H9 (cell line): ENCODE data around the gene CCL7. TPM values are rescaled to one million over a fixed set of nuclear protein-coding genes. Genes with fewer than 3 reads are reported as not detected.

Experiments
- DNase-seq: peaks from one replicate; pipeline ENCODE4 v3.0.0-alpha.2; 2017
- H2AFZ ChIP-seq: one replicate; pipeline ENCODE4 v1.6.1; 2013; ENCODE audit warnings: mild to moderate bottlenecking, low read length, control low read depth, moderate library complexity
- H2AK5ac ChIP-seq: 2 replicates; pipeline ENCODE4 v1.6.1; 2013; ENCODE audit warnings: low read length, control low read depth, mixed read lengths; ENCODE audit not compliant: insufficient read length
- H2BK120ac ChIP-seq: one replicate; pipeline ENCODE4 v1.6.1; 2013; ENCODE audit warnings: low read depth, mild to moderate bottlenecking, low read length, control low read depth, inconsistent platforms; ENCODE audit not compliant: poor library complexity, severe bottlenecking
- H2BK12ac ChIP-seq: 2 replicates; pipeline ENCODE4 v1.6.1; 2013; ENCODE audit warnings: low read length, control low read depth, mixed read lengths, low read depth; ENCODE audit not compliant: insufficient read length
- H2BK15ac ChIP-seq: 2 replicates; pipeline ENCODE4 v1.6.1; 2013; ENCODE audit warnings: low read depth, low read length, control low read depth
- H2BK20ac ChIP-seq: one replicate; pipeline ENCODE4 v1.6.1; 2013; ENCODE audit warnings: low read depth, mild to moderate bottlenecking, low read length, control low read depth, inconsistent platforms; ENCODE audit not compliant: poor library complexity, severe bottlenecking
- H2BK5ac ChIP-seq: 2 replicates; pipeline ENCODE4 v1.6.1; 2013; ENCODE audit warnings: low read length, control low read depth, mixed read lengths; ENCODE audit not compliant: insufficient read length
- H3K14ac ChIP-seq: 2 replicates; pipeline ENCODE4 v1.6.1; 2013; ENCODE audit warnings: low read length, control low read depth; ENCODE audit not compliant: insufficient read depth
- H3K18ac ChIP-seq: 2 replicates; pipeline ENCODE4 v1.6.1; 2013; ENCODE audit warnings: low read depth, mild to moderate bottlenecking, mixed read lengths, low read length, control low read depth; ENCODE audit not compliant: insufficient read length
- H3K23ac ChIP-seq: 2 replicates; pipeline ENCODE4 v1.6.1; 2013; ENCODE audit warnings: low read length, control low read depth, mixed read lengths, low read depth; ENCODE audit not compliant: insufficient read length
- H3K23me2 ChIP-seq: 2 replicates; pipeline ENCODE4 v1.6.1; 2013; ENCODE audit warnings: low read depth, mild to moderate bottlenecking, mixed read lengths, low read length, control low read depth; ENCODE audit not compliant: insufficient read length, poor library complexity, severe bottlenecking
- H3K27ac ChIP-seq: 2 replicates; pipeline ENCODE4 v1.5.1; 2013; ENCODE audit warnings: low read length, control low read depth, mixed read lengths, low read depth; ENCODE audit not compliant: insufficient read length
- H3K27me3 ChIP-seq: 2 replicates; pipeline ENCODE4 v1.6.1; 2013; ENCODE audit warnings: low read length, control low read depth, inconsistent platforms; ENCODE audit not compliant: insufficient read depth
- H3K4ac ChIP-seq: 2 replicates; pipeline ENCODE4 v1.6.1; 2013; ENCODE audit warnings: low read depth, mild to moderate bottlenecking, control low read depth, inconsistent platforms, low read length, moderate library complexity
- H3K4me1 ChIP-seq: 2 replicates; pipeline ENCODE4 v1.6.1; 2013; ENCODE audit warnings: low read length, control low read depth, inconsistent platforms; ENCODE audit not compliant: insufficient read depth
- H3K4me2 ChIP-seq: 2 replicates; pipeline ENCODE4 v1.6.1; 2013; ENCODE audit warnings: low read length, control low read depth, mixed read lengths; ENCODE audit not compliant: insufficient read length, insufficient read depth
- H3K56ac ChIP-seq: 2 replicates; pipeline ENCODE4 v1.6.1; 2013; ENCODE audit warnings: low read depth, mild to moderate bottlenecking, mixed read lengths, low read length, control low read depth; ENCODE audit not compliant: insufficient read length
- H3K79me1 ChIP-seq: 2 replicates; pipeline ENCODE4 v1.6.1; 2013; ENCODE audit warnings: low read depth, mild to moderate bottlenecking, moderate library complexity, low read length, control low read depth, inconsistent platforms; ENCODE audit not compliant: insufficient read depth, poor library complexity, severe bottlenecking
- H3K79me2 ChIP-seq: 2 replicates; pipeline ENCODE4 v1.6.1; 2013; ENCODE audit warnings: low read length, control low read depth, inconsistent platforms; ENCODE audit not compliant: insufficient read depth
- H3K9ac ChIP-seq: 2 replicates; pipeline ENCODE4 v1.6.1; 2013; ENCODE audit warnings: low read length, control low read depth, mixed read lengths; ENCODE audit not compliant: insufficient read length; ENCODE audit errors: extremely low read depth
- H3K9me3 ChIP-seq: one replicate; pipeline ENCODE4 v1.6.1; 2013; ENCODE audit warnings: low read depth, low read length, inconsistent platforms; ENCODE audit not compliant: control insufficient read depth
- H3T11ph ChIP-seq: one replicate; pipeline ENCODE4 v1.6.1; 2013; ENCODE audit warnings: mild to moderate bottlenecking, low read length, control low read depth, inconsistent platforms
- H4K20me1 ChIP-seq: one replicate; pipeline ENCODE4 v1.6.1; 2013; ENCODE audit not compliant: control insufficient read depth, insufficient read length, insufficient read depth
- H4K5ac ChIP-seq: 2 replicates; pipeline ENCODE4 v1.6.1; 2013; ENCODE audit warnings: low read depth, mild to moderate bottlenecking, mixed read lengths, low read length, control low read depth; ENCODE audit not compliant: insufficient read length
- H4K8ac ChIP-seq: replicated peaks from 2 replicates; pipeline ENCODE4 v1.6.1; 2013; ENCODE audit warnings: low read length, control low read depth, mixed read lengths, low read depth; ENCODE audit not compliant: insufficient read length
- H4K91ac ChIP-seq: 2 replicates; pipeline ENCODE4 v1.6.1; 2013; ENCODE audit warnings: low read depth, mild to moderate bottlenecking, moderate library complexity, mixed read lengths, low read length, control low read depth; ENCODE audit not compliant: insufficient read length
- H3K27ac Mint-ChIP-seq, 3 experiments: 2 replicates in 2 of 3; 3 replicates in 1 of 3; pipeline ENCODE4 v1.8.0; 2020 to 2021; ENCODE audit warnings: mixed read lengths in 3 of 3, mild to moderate bottlenecking in 1 of 3, moderate library complexity in 1 of 3
- H3K27me3 Mint-ChIP-seq: 2 replicates; pipeline ENCODE4 v1.8.0; 2021; ENCODE audit warnings: low read depth, mild to moderate bottlenecking, moderate library complexity, mixed read lengths
- H3K36me3 Mint-ChIP-seq, 3 experiments: 2 replicates in 2 of 3; 3 replicates in 1 of 3; pipeline ENCODE4 v1.8.0; 2020 to 2021; ENCODE audit warnings: low read depth in 3 of 3, mixed read lengths in 3 of 3; ENCODE audit not compliant: insufficient read depth in 1 of 3
- H3K4me1 Mint-ChIP-seq, 2 experiments: 2 replicates each; pipeline ENCODE4 v1.8.0; 2020; ENCODE audit warnings: mixed read lengths in 2 of 2
- H3K4me3 Mint-ChIP-seq, 2 experiments: 2 replicates in 1 of 2; 3 replicates in 1 of 2; pipeline ENCODE4 v1.8.0; 2020 to 2021; ENCODE audit warnings: mild to moderate bottlenecking in 2 of 2, mixed read lengths in 2 of 2, moderate library complexity in 1 of 2
- H3K9me3 Mint-ChIP-seq, 2 experiments: 2 replicates in 1 of 2; 3 replicates in 1 of 2; pipeline ENCODE4 v1.8.0; 2020; ENCODE audit warnings: mild to moderate bottlenecking in 2 of 2, mixed read lengths in 2 of 2, moderate library complexity in 1 of 2
- total RNA-seq: library from RNA; stranded (reverse); gene quantifications from 2 replicates; pipeline ENCODE4 v1.2.1, GENCODE V29; 2021
- TF ChIP-seq, protein P1 (sequence below): fragments of 200-600 bp; sonication (generic); conservative IDR thresholded peaks from 3 replicates; pipeline ENCODE4 v1.8.0; 2021; ENCODE audit warnings: antibody characterized with exemption, mild to moderate bottlenecking

Gene CCL7
- total RNA-seq, 1 experiment from 2014 or later, result not detected

DNA sequence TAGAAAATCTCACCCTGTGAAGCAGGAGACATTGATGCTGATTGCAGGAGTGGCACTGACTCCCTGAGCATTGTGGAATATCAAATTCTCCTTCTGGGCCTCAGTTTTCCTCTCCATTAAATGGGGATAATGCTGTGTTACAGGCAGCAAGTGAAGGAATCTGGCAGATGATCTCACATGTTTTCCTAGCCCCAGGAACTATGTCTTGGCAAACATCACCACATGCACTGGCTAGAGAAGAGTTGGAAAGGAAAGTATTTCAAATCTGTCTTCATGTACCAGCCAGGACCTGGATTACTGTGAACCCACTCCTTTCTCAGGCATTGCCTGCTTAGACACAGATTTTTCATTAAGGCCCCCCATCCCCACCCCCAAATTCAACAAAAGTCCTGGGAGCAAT lies 35.6 kb downstream of the CCL7 start:
- no peak overlapping the region for H3K56ac ChIP-seq
- no peak overlapping the region for H3K27ac ChIP-seq
- H3K4me1 Mint-ChIP-seq, result peaks cover 0 to 5% of the 10 kb centered on the region in 2 experiments; a peak in 3 of 4 replicates
- no peaks in the 10 kb centered on the region for H3K27me3 ChIP-seq
- no peak overlapping the region for H2BK20ac ChIP-seq
- no peaks in the 10 kb centered on the region for H3K79me2 ChIP-seq
- H3K27ac Mint-ChIP-seq, result no peak overlapping the region
- H2BK15ac ChIP-seq, result no peak overlapping the region
- H4K8ac ChIP-seq, result no peak overlapping the region
- H2BK120ac ChIP-seq, result no peak overlapping the region
- no peak overlapping the region for H3K4ac ChIP-seq
- no peaks in the 10 kb centered on the region for H3K9me3 Mint-ChIP-seq
- H3T11ph ChIP-seq, result no peak overlapping the region
- no peak overlapping the region for H3K4me2 ChIP-seq
- no peak overlapping the region for H3K23ac ChIP-seq
- H3K4me3 Mint-ChIP-seq, result no peak overlapping the region
- no peaks in the 10 kb centered on the region for H3K4me1 ChIP-seq
- DNase-seq, result no peak
- no peak overlapping the region for H2BK5ac ChIP-seq
- H3K36me3 Mint-ChIP-seq, result no peaks in the 10 kb centered on the region
- no peaks in the 10 kb centered on the region for H3K79me1 ChIP-seq
- H3K27me3 Mint-ChIP-seq, result peaks cover 6% of the 10 kb centered on the region
- no peak overlapping the region for H2AK5ac ChIP-seq
- no peak overlapping the region for H3K14ac ChIP-seq
- no peak overlapping the region for H3K9ac ChIP-seq
- H4K20me1 ChIP-seq, result no peaks in the 10 kb centered on the region
- no peak overlapping the region for H3K18ac ChIP-seq
- H2AFZ ChIP-seq, result no peak overlapping the region
- TF ChIP-seq, protein P1, sequence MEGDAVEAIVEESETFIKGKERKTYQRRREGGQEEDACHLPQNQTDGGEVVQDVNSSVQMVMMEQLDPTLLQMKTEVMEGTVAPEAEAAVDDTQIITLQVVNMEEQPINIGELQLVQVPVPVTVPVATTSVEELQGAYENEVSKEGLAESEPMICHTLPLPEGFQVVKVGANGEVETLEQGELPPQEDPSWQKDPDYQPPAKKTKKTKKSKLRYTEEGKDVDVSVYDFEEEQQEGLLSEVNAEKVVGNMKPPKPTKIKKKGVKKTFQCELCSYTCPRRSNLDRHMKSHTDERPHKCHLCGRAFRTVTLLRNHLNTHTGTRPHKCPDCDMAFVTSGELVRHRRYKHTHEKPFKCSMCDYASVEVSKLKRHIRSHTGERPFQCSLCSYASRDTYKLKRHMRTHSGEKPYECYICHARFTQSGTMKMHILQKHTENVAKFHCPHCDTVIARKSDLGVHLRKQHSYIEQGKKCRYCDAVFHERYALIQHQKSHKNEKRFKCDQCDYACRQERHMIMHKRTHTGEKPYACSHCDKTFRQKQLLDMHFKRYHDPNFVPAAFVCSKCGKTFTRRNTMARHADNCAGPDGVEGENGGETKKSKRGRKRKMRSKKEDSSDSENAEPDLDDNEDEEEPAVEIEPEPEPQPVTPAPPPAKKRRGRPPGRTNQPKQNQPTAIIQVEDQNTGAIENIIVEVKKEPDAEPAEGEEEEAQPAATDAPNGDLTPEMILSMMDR, result no peak
- no peak overlapping the region for H2BK12ac ChIP-seq
- H4K91ac ChIP-seq, result no peak overlapping the region
- no peaks in the 10 kb centered on the region for H3K23me2 ChIP-seq
- H4K5ac ChIP-seq, result no peak overlapping the region
- no peaks in the 10 kb centered on the region for H3K9me3 ChIP-seq
